ENCODE results near the gene WDR27. TPM values are rescaled to one million over a fixed set of nuclear protein-coding genes. Genes with fewer than 3 reads are reported as not detected.
"Not testable (repeated sequence)": the region's sequence is repeated elsewhere in the genome, so short reads cannot be mapped to it uniquely, and the experiment has no call there.

The WDR27 gene
- polyA plus RNA-seq, 4 donors = 36.8 to 62.5 (median 56.6) TPM

GRCh38 chr6:169533301-169534038 lies 168.4 kb downstream of the WDR27 start:
- no peak for DNase-seq (ENCODE audit: low read depth in 4 of 4, low spot score in 3 of 4)

GRCh38 chr6:169530752-169531123 lies 171.1 kb downstream of the WDR27 start:
- no peak for DNase-seq (ENCODE audit: low read depth in 4 of 4, low spot score in 3 of 4)

GRCh38 chr6:169529931-169530751 lies 171.7 kb downstream of the WDR27 start:
- no peak for DNase-seq (ENCODE audit: low read depth in 4 of 4, low spot score in 3 of 4)

GRCh38 chr6:169528755-169529154 lies 173.1 kb downstream of the WDR27 start:
- DNase-seq (ENCODE audit: low read depth in 4 of 4, low spot score in 3 of 4) = no peak

- DNase-seq (ENCODE audit: low read depth in 4 of 4, low spot score in 3 of 4) = no peak
Measured at GRCh38 chr6:169527306-169527705, 174.5 kb downstream of the WDR27 start.

GRCh38 chr6:169521825-169522224 lies 180.0 kb downstream of the WDR27 start:
- DNase-seq (ENCODE audit: low read depth in 4 of 4, low spot score in 3 of 4) = no peak

GRCh38 chr6:169520104-169520503 lies 181.7 kb downstream of the WDR27 start:
- no peak for DNase-seq (ENCODE audit: low read depth in 4 of 4, low spot score in 3 of 4)

GRCh38 chr6:169518451-169518850 lies 183.4 kb downstream of the WDR27 start:
- no peak for DNase-seq (ENCODE audit: low read depth in 4 of 4, low spot score in 3 of 4)

- no peak for DNase-seq (ENCODE audit: low read depth in 4 of 4, low spot score in 3 of 4)
Measured at GRCh38 chr6:169513478-169514193, 188.2 kb downstream of the WDR27 start.

GRCh38 chr6:169511785-169512184 lies 190.0 kb downstream of the WDR27 start:
- DNase-seq (ENCODE audit: low read depth in 4 of 4, low spot score in 3 of 4) = not testable (repeated sequence)

GRCh38 chr6:169510871-169511270 lies 191.0 kb downstream of the WDR27 start:
- DNase-seq (ENCODE audit: low read depth in 4 of 4, low spot score in 3 of 4) = no peak

- DNase-seq (ENCODE audit: low read depth in 4 of 4, low spot score in 3 of 4) = no peak
Measured at GRCh38 chr6:169508452-169508851, 193.4 kb downstream of the WDR27 start.

GRCh38 chr6:169503422-169504152 lies 198.2 kb downstream of the WDR27 start:
- DNase-seq (ENCODE audit: low read depth in 4 of 4, low spot score in 3 of 4) = no peak

- DNase-seq (ENCODE audit: low read depth in 4 of 4, low spot score in 3 of 4) = no peak
Measured at GRCh38 chr6:169502445-169502844, 199.4 kb downstream of the WDR27 start.

GRCh38 chr6:169501777-169502313 lies 200.0 kb downstream of the WDR27 start:
- no peak for DNase-seq (ENCODE audit: low read depth in 4 of 4, low spot score in 3 of 4)

GRCh38 chr6:169501128-169501527 lies 200.7 kb downstream of the WDR27 start:
- no peak for DNase-seq (ENCODE audit: low read depth in 4 of 4, low spot score in 3 of 4)

GRCh38 chr6:169500688-169501087 lies 201.1 kb downstream of the WDR27 start:
- DNase-seq (ENCODE audit: low read depth in 4 of 4, low spot score in 3 of 4) = no peak

GRCh38 chr6:169499848-169500247 lies 202.0 kb downstream of the WDR27 start:
- no peak for DNase-seq (ENCODE audit: low read depth in 4 of 4, low spot score in 3 of 4)

GRCh38 chr6:169498916-169499513 lies 202.8 kb downstream of the WDR27 start:
- DNase-seq (ENCODE audit: low read depth in 4 of 4, low spot score in 3 of 4) = no peak

- DNase-seq (ENCODE audit: low read depth in 4 of 4, low spot score in 3 of 4) = no peak
Measured at GRCh38 chr6:169495601-169496000, 206.2 kb downstream of the WDR27 start.

Data from right renal pelvis (tissue), 4 donors.